Uterus (tissue), 4 donors: ENCODE results near the gene KTI12. TPM values are rescaled to one million over a fixed set of nuclear protein-coding genes. Genes with fewer than 3 reads are reported as not detected.

Experiments
- DNase-seq, 2 donors: peaks; one replicate each; pipeline ENCODE4 v3.0.0-alpha.2; 2019 to 2020
- H3K27ac ChIP-seq, 2 donors: fragments of 200-600 bp; sonication (generic); 1 replicate in 1 of 2; 2 replicates in 1 of 2; pipeline ENCODE4 v1.5.1; 2016 to 2018
- H3K27me3 ChIP-seq, 2 donors: fragments of 200-600 bp; sonication (generic); one replicate each; pipeline ENCODE4 v1.5.1; 2018 to 2019; ENCODE audit warnings: control low read depth in 1 of 2
- H3K36me3 ChIP-seq, 2 donors: fragments of 200-600 bp; sonication (generic); one replicate each; pipeline ENCODE4 v1.5.1; 2019; ENCODE audit warnings: control low read depth in 1 of 2
- H3K4me1 ChIP-seq, 2 donors: fragments of 200-600 bp; sonication (generic); one replicate each; pipeline ENCODE4 v1.5.1; 2018 to 2019; ENCODE audit warnings: control low read depth in 1 of 2
- H3K4me3 ChIP-seq, 2 donors: fragments of 200-600 bp; sonication (generic); 1 replicate in 1 of 2; 2 replicates in 1 of 2; pipeline ENCODE4 v1.5.1; 2018 to 2019; ENCODE audit warnings: mild to moderate bottlenecking in 1 of 2
- H3K9me3 ChIP-seq, 2 donors: fragments of 200-600 bp; sonication (generic); one replicate each; pipeline ENCODE4 v1.5.1; 2019; ENCODE audit warnings: control low read depth in 1 of 2
- CTCF ChIP-seq, 4 experiments: fragments of 200-600 bp in 2 of 4; fragments of 450-650 bp in 2 of 4; sonication (generic) in 2 of 4; IDR thresholded peaks; one replicate each; pipeline ENCODE4 v1.5.1; 2016 to 2019; ENCODE audit warnings: antibody characterized with exemption in 4 of 4, mild to moderate bottlenecking in 2 of 4, moderate library complexity in 1 of 4
- POLR2A ChIP-seq, 2 donors: fragments of 450-650 bp; IDR thresholded peaks; one replicate each; pipeline ENCODE4 v1.6.1; 2016; ENCODE audit warnings: antibody characterized with exemption in 2 of 2, mild to moderate bottlenecking in 1 of 2, moderate library complexity in 1 of 2
- intact Hi-C: fragments of 100-400 bp; cut with DNase I; formaldehyde crosslinking; loops from one replicate; pipeline ENCODE4 v1.15.1; 2023; ENCODE audit warnings: low total_unique reads
- total RNA-seq, 4 donors: library from RNA; depleted of rRNA in 3 of 4; stranded (reverse); fragments of >200 nt in 3 of 4; gene quantifications; one replicate each; pipeline versions ENCODE4 v1.1.0 to v1.2.4, GENCODE V29; 2014 to 2023
- donor health status: DM: yes; HTN: yes; CAD: no.

KTI12 gene
- total RNA-seq, 4 donors from 2014 or later: 5.4 to 21.3 (median 11.8) TPM

- Histone ChIP-seq H3K27me3 (no peaks in the 10 kb centered on the region), H3K27ac (no peak overlapping the region), H3K4me1 (no peaks in the 10 kb centered on the region), H3K4me3 (no peak overlapping the region), H3K9me3 (no peaks in the 10 kb centered on the region), H3K36me3 (no peaks in the 10 kb centered on the region)
- TF ChIP-seq POLR2A (IDR thresholded peaks at IDR 0.05): no peak
- TF ChIP-seq CTCF (IDR thresholded peaks at IDR 0.05): no peak
- intact Hi-C loops: no loop called here
- no peak for DNase-seq
Observed at GRCh38 chr1:52003877-52004276, 29.7 kb downstream of the KTI12 start.

DNA sequence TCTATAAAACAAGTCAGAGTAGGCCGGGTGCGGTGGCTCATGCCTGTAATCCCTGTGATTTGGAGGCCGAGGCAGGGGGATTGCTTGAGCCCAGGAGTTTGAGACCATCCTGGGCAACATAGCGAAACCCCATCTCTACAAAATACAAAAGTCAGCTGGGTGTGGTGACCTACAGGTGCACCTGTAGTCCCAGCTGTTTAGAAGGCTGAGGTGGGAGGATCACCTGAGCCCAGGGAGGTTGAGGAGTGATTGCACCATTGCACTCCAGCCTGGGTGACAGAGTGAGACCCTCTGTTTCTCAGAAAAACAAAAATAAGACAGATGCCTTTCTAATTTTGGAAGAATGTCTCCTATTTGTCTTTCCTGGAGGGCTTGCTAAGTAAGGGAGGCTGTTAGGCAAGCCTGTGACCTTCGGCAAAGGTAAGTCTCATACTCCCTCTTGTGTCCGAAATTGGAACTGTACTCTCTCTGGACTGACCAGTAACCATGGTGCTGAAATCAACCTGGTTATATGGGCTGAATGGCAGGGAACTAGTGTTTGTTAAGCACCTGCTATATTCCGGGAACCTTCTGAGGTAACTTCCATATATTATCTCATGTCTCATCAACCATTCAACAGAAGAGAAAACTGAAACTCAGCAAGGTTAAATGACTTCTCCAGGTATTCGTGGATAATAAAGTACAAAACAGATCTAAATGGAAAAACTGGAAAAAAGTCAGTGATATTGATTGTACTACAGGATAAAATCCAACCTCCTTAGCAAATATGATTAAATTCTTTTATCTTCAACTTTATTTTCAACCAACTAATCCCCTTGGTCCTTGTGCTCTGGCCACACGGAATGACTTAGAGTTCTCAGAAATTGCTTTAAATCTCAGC lies 31.3 kb downstream of the KTI12 start:
- intact Hi-C loops: no loop called here
- Histone ChIP-seq H3K36me3 (no peaks in the 10 kb centered on the region), H3K4me3 (no peak overlapping the region), H3K27ac (no peak overlapping the region), H3K27me3 (no peaks in the 10 kb centered on the region), H3K4me1 (no peaks in the 10 kb centered on the region), H3K9me3 (no peaks in the 10 kb centered on the region)
- TF ChIP-seq CTCF (IDR thresholded peaks at IDR 0.05) (peak; percentile 76 to 86 (median 82)), POLR2A (IDR thresholded peaks at IDR 0.05) (no peak)
- DNase-seq: peak in 1 of 2 donors; percentile 31

- intact Hi-C loops: no loop called here
- Histone ChIP-seq H3K27me3 (no peaks in the 10 kb centered on the region), H3K4me3 (no peak overlapping the region), H3K4me1 (no peaks in the 10 kb centered on the region), H3K9me3 (no peaks in the 10 kb centered on the region), H3K36me3 (no peaks in the 10 kb centered on the region), H3K27ac (no peak overlapping the region)
- TF ChIP-seq POLR2A (IDR thresholded peaks at IDR 0.05): no peak
- TF ChIP-seq CTCF (IDR thresholded peaks at IDR 0.05): no peak
- DNase-seq: no peak
Observed at GRCh38 chr1:51998701-51999100, 34.9 kb downstream of the KTI12 start.

DNA sequence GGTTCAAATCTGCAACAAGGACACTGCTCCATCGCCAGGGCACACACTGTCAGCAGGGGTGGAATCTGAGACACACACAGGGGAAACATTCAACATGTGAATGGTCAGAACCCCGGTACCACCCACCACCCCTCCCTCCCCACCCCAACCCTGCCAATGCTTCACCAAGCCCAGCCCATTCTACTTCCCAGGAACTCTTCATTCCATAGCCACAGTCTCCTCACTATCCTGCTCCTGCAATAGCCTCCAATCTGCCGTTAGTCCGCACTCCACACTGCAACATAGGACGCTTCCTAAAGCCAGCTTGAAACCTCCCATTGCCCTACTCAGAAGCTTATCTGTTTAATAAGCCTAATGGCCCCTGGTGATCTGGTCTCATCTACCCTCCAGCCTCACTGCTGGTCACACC lies 35.6 kb downstream of the KTI12 start:
- H3K4me3 ChIP-seq: no peak overlapping the region
- H3K27ac ChIP-seq: no peak overlapping the region
- TF ChIP-seq POLR2A (IDR thresholded peaks at IDR 0.05) (no peak), CTCF (IDR thresholded peaks at IDR 0.05) (no peak)

GRCh38 chr1:51990478-51990965 lies 43.1 kb downstream of the KTI12 start, which contains the start of gene RAB3B:
Gene RAB3B, minus strand, starts transcription at chr1:51990700. Its CDS starts 13,583 bp downstream, at chr1:51977117.
- H3K9me3 ChIP-seq: no peaks in the 10 kb centered on the region
- TF ChIP-seq POLR2A (IDR thresholded peaks at IDR 0.05) (no peak), CTCF (IDR thresholded peaks at IDR 0.05) (no peak)
- no peaks in the 10 kb centered on the region for H3K36me3 ChIP-seq
- peaks cover 8 to 14% of the 10 kb centered on the region in 2 donors for H3K27me3 ChIP-seq
- DNase-seq: peak in 1 of 2 donors; percentile 29
- intact Hi-C loops: no loop called here
- peak within 1 kb of the TSS in 1 of 2 donors; percentile 46 for H3K4me3 ChIP-seq
- H3K27ac ChIP-seq: no peak within 1 kb of the TSS
- no peaks in the 10 kb centered on the region for H3K4me1 ChIP-seq

More for the DNA sequence above, 35.6 kb downstream of the KTI12 start:
- no peak for DNase-seq
- Histone ChIP-seq H3K4me1 (no peaks in the 10 kb centered on the region), H3K27me3 (no peaks in the 10 kb centered on the region), H3K36me3 (no peaks in the 10 kb centered on the region), H3K9me3 (no peaks in the 10 kb centered on the region)
- intact Hi-C loops: no loop called here
